Immature natural killer cell (primary cell): Measurements from ENCODE around the gene TMEM107. TPM values are rescaled to one million over a fixed set of nuclear protein-coding genes. Genes with fewer than 3 reads are reported as not detected.
A peak's percentile ranks its signal among the peaks of the same experiment; 100 is the strongest.
"Not testable (repeated sequence)": the region's sequence is repeated elsewhere in the genome, so short reads cannot be mapped to it uniquely, and the experiment has no call there.

Source experiments
- DNase-seq, 3 donors: peaks; one replicate each; pipeline ENCODE4 v3.0.0; 2022; ENCODE audit warnings: mixed read lengths in 1 of 3
- H3K27ac Mint-ChIP-seq, 6 donors: one replicate each; pipeline ENCODE4 v1.8.0; 2020; ENCODE audit warnings: mixed read lengths in 6 of 6, mild to moderate bottlenecking in 5 of 6, inconsistent platforms in 4 of 6, moderate library complexity in 3 of 6
- H3K27me3 Mint-ChIP-seq, 3 donors: one replicate each; pipeline ENCODE4 v1.8.0; 2020 to 2021; ENCODE audit warnings: low read depth in 3 of 3, mild to moderate bottlenecking in 3 of 3, mixed read lengths in 3 of 3, moderate library complexity in 3 of 3, inconsistent platforms in 1 of 3
- H3K36me3 Mint-ChIP-seq, 3 donors: one replicate each; pipeline ENCODE4 v1.8.0; 2020; ENCODE audit warnings: mixed read lengths in 3 of 3, inconsistent platforms in 2 of 3, mild to moderate bottlenecking in 2 of 3
- H3K4me1 Mint-ChIP-seq, 2 donors: one replicate each; pipeline ENCODE4 v1.8.0; 2020; ENCODE audit warnings: inconsistent platforms in 2 of 2, mild to moderate bottlenecking in 2 of 2, mixed read lengths in 2 of 2, moderate library complexity in 1 of 2
- H3K4me3 Mint-ChIP-seq, 5 donors: one replicate each; pipeline ENCODE4 v1.8.0; 2020; ENCODE audit warnings: mild to moderate bottlenecking in 5 of 5, mixed read lengths in 5 of 5, inconsistent platforms in 3 of 5, moderate library complexity in 3 of 5
- H3K9me3 Mint-ChIP-seq, 6 donors: one replicate each; pipeline ENCODE4 v1.8.0; 2020; ENCODE audit warnings: mild to moderate bottlenecking in 6 of 6, mixed read lengths in 6 of 6, inconsistent platforms in 4 of 6, moderate library complexity in 3 of 6
- polyA plus RNA-seq, 3 donors: library from polyadenylated mRNA; unstranded; fragments of 300-500 nt; fragmentation: Illumina TruSeq; gene quantifications; one replicate each; pipeline ENCODE4 v1.2.3, GENCODE V29; 2021

Gene TMEM107
- polyA plus RNA-seq, result 10 to 100 TPM; 53.3 to 69.3 (median 64.0) TPM

DNA sequence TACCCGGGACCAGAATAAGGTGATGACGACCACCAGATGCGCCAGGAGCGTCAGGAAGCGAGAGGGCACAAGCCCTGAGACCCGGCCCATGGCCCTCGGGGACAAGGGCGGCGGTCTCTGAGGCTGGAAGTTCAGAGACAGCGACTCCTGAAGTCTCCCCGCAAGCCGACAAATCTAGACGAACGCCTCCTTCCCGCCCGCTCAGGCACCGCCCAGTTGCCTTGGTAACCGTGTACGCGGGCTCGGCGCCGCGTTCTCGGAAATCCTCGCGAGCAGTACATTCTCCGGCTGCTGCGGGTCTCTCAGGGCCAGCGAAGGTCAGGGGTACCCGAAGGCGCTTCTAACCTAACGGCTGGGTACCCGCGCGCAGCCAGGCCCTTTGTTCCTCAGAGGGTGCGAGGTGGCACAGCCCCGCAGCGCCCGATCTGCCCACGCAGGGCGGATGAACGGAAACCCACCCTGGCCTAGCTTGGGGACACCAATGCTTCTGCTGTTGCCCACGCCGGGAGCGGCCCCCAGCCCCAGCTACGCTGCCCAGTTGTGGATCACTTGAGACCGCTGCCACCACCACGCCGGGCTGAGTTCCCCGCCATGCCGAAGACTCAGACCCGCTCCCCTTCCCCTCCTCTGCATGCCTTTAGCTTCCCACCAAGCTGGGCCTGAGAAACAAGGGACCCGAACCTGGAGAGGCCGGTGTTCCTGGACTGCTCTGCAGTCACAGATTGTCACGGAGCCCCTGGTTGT lies at the start of gene TMEM107:
TSS of gene TMEM107 (minus strand) at position 184 of the 744 bp plus-strand sequence. CDS start at position 90, 94 bp downstream.
- Mint-ChIP-seq H3K9me3 (no peaks in the 10 kb centered on the region), H3K4me3 (peak within 1 kb of the TSS; percentile 91 to 94 (median 93)), H3K27ac (peak within 1 kb of the TSS; percentile 92 to 100 (median 96)), H3K36me3 (no peaks in the 10 kb centered on the region), H3K4me1 (peaks cover 44 to 55% of the 10 kb centered on the region in 2 donors), H3K27me3 (peaks cover 11 to 16% (median 11%) of the 10 kb centered on the region in 3 donors)
- peak; percentile 84 to 85 (median 84) for DNase-seq

DNA sequence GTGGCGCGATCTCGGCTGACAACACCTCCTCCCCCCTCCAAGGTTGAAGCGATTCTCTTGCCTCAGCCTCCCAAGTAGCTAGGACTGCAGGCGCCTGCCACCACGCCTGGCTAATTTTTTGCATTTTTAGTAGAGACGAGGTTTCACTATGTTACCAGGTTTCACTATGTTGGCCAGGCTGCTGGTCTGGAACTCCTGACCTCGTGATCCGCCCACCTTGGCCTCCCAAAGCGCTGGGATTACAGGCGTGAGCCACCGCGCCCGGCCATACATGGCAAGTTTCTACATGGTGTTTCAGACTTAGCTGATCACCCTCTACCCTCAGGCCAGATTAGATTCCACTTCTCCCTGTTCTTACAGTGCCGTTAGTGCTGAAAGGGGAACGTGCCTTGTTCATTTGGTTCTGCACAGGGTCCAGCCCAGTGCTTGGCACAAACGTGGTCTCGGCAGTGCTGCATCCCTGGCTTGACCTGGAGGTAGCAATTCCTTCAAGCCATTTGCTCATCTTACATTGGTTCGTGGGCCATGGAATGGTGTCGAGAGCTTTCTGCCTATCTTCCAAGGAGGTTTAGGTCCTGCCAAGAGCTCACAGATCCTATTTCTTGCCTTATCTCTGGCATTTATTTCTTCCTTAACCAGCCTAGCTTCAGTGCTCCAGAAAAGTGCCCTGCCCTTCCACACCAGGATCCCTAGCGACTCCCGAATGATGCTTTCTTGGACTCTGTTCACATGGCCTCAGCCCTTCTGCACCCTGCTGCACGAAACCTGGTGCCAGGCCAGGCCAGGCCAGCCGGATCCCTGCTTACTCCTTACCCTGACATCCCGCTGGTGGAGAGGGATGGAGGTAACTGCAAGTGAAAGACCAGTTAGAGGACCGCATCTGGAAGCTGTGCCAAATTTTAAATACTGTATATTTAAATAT lies 49.0 kb upstream of the TMEM107 start:
- peak overlapping the region in 5 of 6 donors; percentile 32 to 86 (median 67) for H3K27ac Mint-ChIP-seq
- peaks cover 0 to 12% (median 3%) of the 10 kb centered on the region in 6 donors for H3K9me3 Mint-ChIP-seq
- peaks cover 19 to 26% (median 25%) of the 10 kb centered on the region in 3 donors for H3K36me3 Mint-ChIP-seq
- DNase-seq, result no peak
- peak overlapping the region; percentile 28 to 96 (median 73) for H3K4me3 Mint-ChIP-seq
- peaks cover 40 to 51% (median 51%) of the 10 kb centered on the region in 3 donors for H3K27me3 Mint-ChIP-seq
- H3K4me1 Mint-ChIP-seq, result peaks cover 57 to 70% of the 10 kb centered on the region in 2 donors

GRCh38 chr17:8223356-8224126 lies 47.4 kb upstream of the TMEM107 start:
- peak overlapping the region; percentile 92 to 98 (median 95) for H3K4me3 Mint-ChIP-seq
- peak in 2 of 3 donors; percentile 42 to 53 for DNase-seq
- H3K36me3 Mint-ChIP-seq, result peaks cover 7 to 16% (median 11%) of the 10 kb centered on the region in 3 donors
- H3K9me3 Mint-ChIP-seq, result peaks cover 0 to 12% (median 3%) of the 10 kb centered on the region in 6 donors
- peak overlapping the region; percentile 95 to 99 (median 98) for H3K27ac Mint-ChIP-seq
- peaks cover 62 to 77% of the 10 kb centered on the region in 2 donors for H3K4me1 Mint-ChIP-seq
- H3K27me3 Mint-ChIP-seq, result peaks cover 40 to 57% (median 54%) of the 10 kb centered on the region in 3 donors

DNA sequence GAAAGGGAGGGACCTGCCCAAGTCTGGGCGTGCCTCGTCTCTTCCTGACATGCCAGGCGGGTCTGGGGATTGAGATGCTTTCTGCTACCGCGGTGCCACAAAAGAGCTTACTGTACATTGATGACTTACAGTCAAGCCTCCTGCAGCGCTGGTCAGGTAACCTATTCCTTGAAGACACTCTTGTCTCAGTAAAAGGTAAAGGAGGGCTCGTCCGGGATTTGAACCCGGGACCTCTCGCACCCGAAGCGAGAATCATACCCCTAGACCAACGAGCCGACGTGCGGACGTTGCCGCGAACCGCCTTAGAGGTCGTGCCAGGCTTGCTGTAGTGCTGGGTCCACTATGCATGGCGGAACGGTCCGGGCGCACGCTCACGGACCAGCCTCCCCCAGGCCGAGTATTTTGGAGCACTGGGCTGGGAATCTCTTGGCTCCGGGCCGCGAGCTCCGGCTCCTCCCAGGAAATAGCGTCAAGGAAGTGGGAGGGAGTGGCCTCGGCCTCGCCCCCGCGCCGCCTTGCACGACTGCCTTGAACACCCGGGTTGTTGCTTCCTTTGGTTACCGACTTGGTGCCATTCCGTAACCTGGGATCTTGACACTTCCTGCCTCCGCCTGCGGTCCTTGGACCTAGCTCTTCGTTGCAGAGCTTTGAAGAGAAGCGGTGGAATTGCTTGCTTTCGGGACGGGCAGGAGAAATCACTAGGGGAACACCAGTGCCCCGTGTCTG lies 46.6 kb upstream of the TMEM107 start:
- peak overlapping the region; percentile 95 to 99 (median 98) for H3K27ac Mint-ChIP-seq
- peak; percentile 89 to 91 (median 89) for DNase-seq
- peaks cover 0 to 12% (median 3%) of the 10 kb centered on the region in 6 donors for H3K9me3 Mint-ChIP-seq
- H3K4me1 Mint-ChIP-seq, result peaks cover 62 to 77% of the 10 kb centered on the region in 2 donors
- H3K4me3 Mint-ChIP-seq, result peak overlapping the region; percentile 92 to 98 (median 95)
- peaks cover 5 to 12% (median 10%) of the 10 kb centered on the region in 3 donors for H3K36me3 Mint-ChIP-seq
- peaks cover 40 to 57% (median 54%) of the 10 kb centered on the region in 3 donors for H3K27me3 Mint-ChIP-seq

DNA sequence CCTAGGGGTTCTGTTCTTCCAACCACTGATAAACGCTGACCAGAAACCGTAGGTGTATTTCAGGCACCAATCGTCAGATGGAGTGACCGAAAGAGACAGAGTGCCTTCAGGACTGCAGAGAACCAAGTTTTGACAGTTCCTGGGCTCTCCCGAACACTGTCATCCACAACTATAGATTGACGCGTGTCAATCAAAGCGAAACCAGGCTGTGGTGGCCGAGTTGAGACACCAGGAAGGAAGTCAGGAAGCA lies 46.1 kb upstream of the TMEM107 start:
- Mint-ChIP-seq H3K9me3 (peaks cover 0 to 12% (median 3%) of the 10 kb centered on the region in 6 donors), H3K27ac (peak overlapping the region; percentile 95 to 99 (median 98)), H3K4me3 (peak overlapping the region; percentile 92 to 98 (median 95)), H3K4me1 (peaks cover 61 to 72% of the 10 kb centered on the region in 2 donors), H3K36me3 (peaks cover 0 to 7% (median 5%) of the 10 kb centered on the region in 3 donors), H3K27me3 (peaks cover 40 to 54% (median 54%) of the 10 kb centered on the region in 3 donors)
- DNase-seq, result no peak

GRCh38 chr17:8221663-8222379 lies 45.6 kb upstream of the TMEM107 start:
- H3K27ac Mint-ChIP-seq, result peak overlapping the region; percentile 95 to 99 (median 98)
- H3K4me1 Mint-ChIP-seq, result peaks cover 56 to 67% of the 10 kb centered on the region in 2 donors
- peaks cover 0 to 12% (median 3%) of the 10 kb centered on the region in 6 donors for H3K9me3 Mint-ChIP-seq
- peaks cover 37 to 50% (median 49%) of the 10 kb centered on the region in 3 donors for H3K27me3 Mint-ChIP-seq
- H3K36me3 Mint-ChIP-seq, result peaks cover 0 to 7% (median 0%) of the 10 kb centered on the region in 3 donors
- H3K4me3 Mint-ChIP-seq, result peak overlapping the region; percentile 92 to 98 (median 95)
- DNase-seq, result peak; percentile 91 to 94 (median 94)

DNA sequence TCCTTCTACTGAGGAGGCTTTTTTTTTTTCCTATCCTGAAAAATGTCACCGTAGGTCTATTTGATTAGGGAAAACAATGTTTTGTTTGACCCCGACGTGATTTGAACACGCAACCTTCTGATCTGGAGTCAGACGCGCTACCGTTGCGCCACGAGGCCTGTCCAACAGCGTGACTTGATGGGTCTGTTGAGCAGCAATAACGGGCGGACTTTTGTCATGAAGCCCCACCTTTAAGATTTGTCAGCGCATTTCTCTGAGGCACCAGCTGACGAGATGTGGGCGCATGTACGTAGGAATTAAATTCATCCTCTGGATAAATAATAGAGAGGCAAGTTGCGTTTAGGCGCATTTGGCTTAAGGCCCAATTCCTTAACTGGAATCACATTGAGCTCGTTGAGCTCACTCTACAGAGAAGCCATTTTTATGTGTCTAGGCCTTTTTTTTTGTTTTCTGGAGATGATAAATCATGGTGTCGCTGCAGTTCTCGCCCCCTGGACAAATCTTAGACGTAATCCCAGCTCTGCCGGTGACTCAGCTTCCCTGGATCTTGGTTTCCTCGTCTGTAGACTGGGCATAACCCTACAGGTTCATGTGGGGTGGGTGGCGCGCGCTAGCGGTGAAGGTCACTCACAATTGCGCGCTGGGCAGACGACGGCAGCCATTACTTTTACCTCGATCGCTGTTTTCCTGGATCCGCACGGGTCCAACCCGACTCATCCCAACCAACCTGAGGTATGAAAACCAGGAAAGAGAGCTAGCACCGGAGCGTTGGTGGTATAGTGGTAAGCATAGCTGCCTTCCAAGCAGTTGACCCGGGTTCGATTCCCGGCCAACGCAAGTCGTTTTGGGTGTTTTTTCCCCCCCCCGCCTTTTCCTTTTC lies 44.8 kb upstream of the TMEM107 start:
- H3K4me1 Mint-ChIP-seq, result peaks cover 48 to 59% of the 10 kb centered on the region in 2 donors
- H3K27me3 Mint-ChIP-seq, result peaks cover 29 to 42% (median 41%) of the 10 kb centered on the region in 3 donors
- H3K4me3 Mint-ChIP-seq, result peak overlapping the region; percentile 92 to 98 (median 95)
- DNase-seq, result peak; percentile 82 to 89 (median 84)
- H3K27ac Mint-ChIP-seq, result peak overlapping the region; percentile 95 to 99 (median 98)
- peaks cover 0 to 12% (median 2%) of the 10 kb centered on the region in 6 donors for H3K9me3 Mint-ChIP-seq
- peaks cover 0 to 7% (median 0%) of the 10 kb centered on the region in 3 donors for H3K36me3 Mint-ChIP-seq

DNA sequence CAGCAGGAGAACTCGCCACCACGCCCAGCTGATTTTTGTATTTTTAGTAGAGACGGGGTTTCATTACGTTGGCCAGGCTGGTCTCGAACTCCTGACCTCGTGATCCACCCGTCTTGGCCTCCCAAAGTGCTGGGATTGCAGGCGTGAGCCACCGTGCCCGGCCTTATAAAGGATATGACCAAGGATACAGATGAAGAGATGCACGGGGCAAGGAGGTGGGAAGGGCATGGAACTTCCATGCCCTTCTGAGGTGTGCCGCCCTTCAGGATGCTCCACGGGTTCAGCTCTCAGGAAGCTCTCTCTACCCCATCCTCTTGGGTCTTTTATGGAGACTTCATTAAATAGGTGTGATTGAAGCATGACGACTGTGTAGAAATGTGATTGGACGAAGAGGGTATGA lies 37.8 kb upstream of the TMEM107 start:
- H3K4me1 Mint-ChIP-seq, result peaks cover 17 to 22% of the 10 kb centered on the region in 2 donors
- not testable (repeated sequence) for H3K27ac Mint-ChIP-seq, H3K9me3 Mint-ChIP-seq

DNA sequence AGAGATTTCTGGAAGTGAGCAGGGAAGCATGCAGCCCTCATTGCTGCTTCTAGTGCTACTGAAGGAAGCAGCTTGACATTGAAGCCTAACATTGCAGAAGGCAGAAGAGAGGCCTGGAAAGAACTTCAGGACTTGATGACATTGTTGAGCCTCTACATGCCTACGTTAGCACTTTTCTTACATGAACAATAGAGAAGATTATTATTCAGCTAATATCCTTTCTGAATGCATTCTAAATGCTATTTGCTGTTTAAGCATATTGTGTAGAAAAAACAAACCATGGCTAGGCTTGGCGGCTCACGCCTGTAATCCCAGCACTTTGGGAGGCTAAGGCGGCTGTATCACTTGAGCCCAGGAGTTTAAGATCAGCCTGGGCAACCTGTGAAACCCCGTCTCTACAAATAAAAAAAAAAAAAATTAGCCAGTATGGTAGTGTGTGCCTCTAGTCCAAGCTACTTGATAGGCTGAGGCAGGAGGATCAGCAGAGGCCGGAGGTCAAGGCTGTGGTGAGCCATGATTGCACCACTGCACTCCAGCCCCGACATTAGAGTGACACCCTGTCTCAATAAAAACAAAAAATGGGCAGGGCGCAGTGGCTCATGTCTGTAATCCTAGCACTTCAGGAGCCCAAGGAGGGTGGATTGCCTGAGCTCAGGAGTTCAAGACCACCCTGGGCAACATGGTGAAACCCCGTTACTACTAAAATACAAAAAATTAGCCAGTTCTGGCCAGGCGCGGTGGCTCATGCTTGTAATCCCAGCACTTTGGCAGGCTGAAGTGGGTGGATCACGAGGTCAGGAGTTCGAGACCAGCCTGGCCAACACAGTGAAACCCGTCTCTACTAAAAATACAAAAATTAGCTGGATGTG lies 36.4 kb upstream of the TMEM107 start:
- no peak for DNase-seq
- Mint-ChIP-seq H3K36me3 (no peaks in the 10 kb centered on the region), H3K27ac (no peak overlapping the region), H3K9me3 (no peaks in the 10 kb centered on the region), H3K27me3 (peaks cover 0 to 4% (median 0%) of the 10 kb centered on the region in 3 donors), H3K4me1 (peaks cover 17 to 22% of the 10 kb centered on the region in 2 donors), H3K4me3 (no peak overlapping the region)

More for the DNA sequence above, 37.8 kb upstream of the TMEM107 start:
- H3K27me3 Mint-ChIP-seq, H3K36me3 Mint-ChIP-seq, DNase-seq, H3K4me3 Mint-ChIP-seq: not testable (repeated sequence)

DNA sequence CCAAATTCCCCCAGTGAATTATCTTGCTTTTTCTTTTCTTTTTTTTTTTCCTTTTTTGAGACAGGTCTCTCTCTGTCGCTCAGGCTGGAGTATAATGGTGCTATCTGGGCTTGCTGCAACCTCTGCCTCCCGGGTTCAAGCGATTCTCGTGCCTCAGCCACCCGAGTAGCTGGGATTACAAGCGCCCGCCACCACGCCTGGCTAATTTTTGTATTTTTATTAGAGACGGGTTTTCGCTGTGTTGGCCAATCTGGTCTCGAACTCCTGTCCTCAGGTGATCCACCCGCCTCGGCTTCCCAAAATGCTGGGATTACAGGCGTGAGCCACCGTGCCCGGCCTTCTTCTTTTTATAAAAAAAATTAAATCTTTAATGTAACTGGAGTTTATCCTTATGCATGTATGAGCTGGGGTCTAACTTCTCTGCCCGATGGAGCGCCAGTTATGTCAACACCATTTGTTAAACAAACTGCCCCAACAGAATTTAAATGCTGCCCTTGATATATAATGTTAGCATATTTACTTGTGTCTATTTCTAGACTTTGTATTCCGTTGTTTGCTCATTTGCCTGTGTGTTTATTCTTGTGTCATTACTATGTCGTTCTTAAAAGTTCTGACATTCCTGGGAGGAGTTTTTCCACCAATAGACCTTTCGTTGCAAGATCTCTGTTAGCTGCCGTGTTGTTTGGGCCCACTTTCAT lies 34.7 kb upstream of the TMEM107 start:
- H3K4me3 Mint-ChIP-seq, result peak overlapping the region; percentile 81 to 95 (median 93)
- H3K36me3 Mint-ChIP-seq, result no peaks in the 10 kb centered on the region
- H3K4me1 Mint-ChIP-seq, result peaks cover 17 to 22% of the 10 kb centered on the region in 2 donors
- peak overlapping the region; percentile 78 to 93 (median 84) for H3K27ac Mint-ChIP-seq
- DNase-seq, result no peak
- H3K27me3 Mint-ChIP-seq, result peaks cover 0 to 4% (median 0%) of the 10 kb centered on the region in 3 donors
- no peaks in the 10 kb centered on the region for H3K9me3 Mint-ChIP-seq
